ENCODE results near the gene SGMS2. TPM values are rescaled to one million over a fixed set of nuclear protein-coding genes. Genes with fewer than 3 reads are reported as not detected.

The SGMS2 gene
- total and polyA plus RNA-seq, 11 donors = 2.6 to 117 (median 29.8) TPM

GRCh38 chr4:107930821-107931774, 106.4 kb downstream of the SGMS2 start, which contains the start of gene CYP2U1:
TSS of gene CYP2U1 (plus strand) at chr4:107931549. CDS start at chr4:107931644, 95 bp downstream.
- H3K36me3 ChIP-seq = peaks cover 0 to 3% (median 0%) of the 10 kb centered on the region in 9 donors
- H3K27me3 ChIP-seq = no peaks in the 10 kb centered on the region
- TF ChIP-seq, protein P1, sequence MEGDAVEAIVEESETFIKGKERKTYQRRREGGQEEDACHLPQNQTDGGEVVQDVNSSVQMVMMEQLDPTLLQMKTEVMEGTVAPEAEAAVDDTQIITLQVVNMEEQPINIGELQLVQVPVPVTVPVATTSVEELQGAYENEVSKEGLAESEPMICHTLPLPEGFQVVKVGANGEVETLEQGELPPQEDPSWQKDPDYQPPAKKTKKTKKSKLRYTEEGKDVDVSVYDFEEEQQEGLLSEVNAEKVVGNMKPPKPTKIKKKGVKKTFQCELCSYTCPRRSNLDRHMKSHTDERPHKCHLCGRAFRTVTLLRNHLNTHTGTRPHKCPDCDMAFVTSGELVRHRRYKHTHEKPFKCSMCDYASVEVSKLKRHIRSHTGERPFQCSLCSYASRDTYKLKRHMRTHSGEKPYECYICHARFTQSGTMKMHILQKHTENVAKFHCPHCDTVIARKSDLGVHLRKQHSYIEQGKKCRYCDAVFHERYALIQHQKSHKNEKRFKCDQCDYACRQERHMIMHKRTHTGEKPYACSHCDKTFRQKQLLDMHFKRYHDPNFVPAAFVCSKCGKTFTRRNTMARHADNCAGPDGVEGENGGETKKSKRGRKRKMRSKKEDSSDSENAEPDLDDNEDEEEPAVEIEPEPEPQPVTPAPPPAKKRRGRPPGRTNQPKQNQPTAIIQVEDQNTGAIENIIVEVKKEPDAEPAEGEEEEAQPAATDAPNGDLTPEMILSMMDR (IDR thresholded peaks at IDR 0.05) = peak in 8 of 12 donors; percentile 11 to 44 (median 26)
- TF ChIP-seq POLR2A (IDR thresholded peaks at IDR 0.05) = peak; percentile 54 to 79
- H3K9me3 ChIP-seq = no peaks in the 10 kb centered on the region
- ATAC-seq = peak; percentile 96 to 99 (median 98)
- WGBS, 4 donors = 1% methylated on average over 37 to 78 of the region's 78 CpGs
- intact Hi-C loops (cut with DNase I) = loop anchor here in 8 of 10 donors (1.0 to 10.0 kb wide), 6 partner anchors 54 to 66 kb away; partner anchors contain the start of gene HADH (in 7 of the 8)
- H3K27ac ChIP-seq = peak within 1 kb of the TSS; percentile 57 to 91 (median 82)
- peak; percentile 91 to 94 (median 91) for DNase-seq
- peaks cover 0 to 34% (median 11%) of the 10 kb centered on the region in 12 donors for H3K4me1 ChIP-seq
- peak within 1 kb of the TSS; percentile 56 to 95 (median 79) for H3K4me3 ChIP-seq

DNA sequence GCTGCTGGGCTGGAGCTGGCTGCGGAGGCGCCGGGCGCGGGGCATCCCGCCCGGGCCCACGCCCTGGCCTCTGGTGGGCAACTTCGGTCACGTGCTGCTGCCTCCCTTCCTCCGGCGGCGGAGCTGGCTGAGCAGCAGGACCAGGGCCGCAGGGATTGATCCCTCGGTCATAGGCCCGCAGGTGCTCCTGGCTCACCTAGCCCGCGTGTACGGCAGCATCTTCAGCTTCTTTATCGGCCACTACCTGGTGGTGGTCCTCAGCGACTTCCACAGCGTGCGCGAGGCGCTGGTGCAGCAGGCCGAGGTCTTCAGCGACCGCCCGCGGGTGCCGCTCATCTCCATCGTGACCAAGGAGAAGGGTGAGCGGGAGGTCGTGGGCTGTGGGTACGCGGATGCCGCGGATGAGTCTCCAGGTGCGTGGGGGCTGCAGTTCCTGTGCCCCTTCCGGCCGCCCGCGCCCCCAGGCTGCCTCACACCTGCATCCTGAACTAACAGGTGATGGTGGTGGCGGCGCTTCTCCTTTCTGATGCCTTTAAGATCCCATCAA, 107.1 kb downstream of the SGMS2 start:
- H3K27me3 ChIP-seq = no peaks in the 10 kb centered on the region
- peak overlapping the region; percentile 56 to 95 (median 79) for H3K4me3 ChIP-seq
- intact Hi-C loops (cut with DNase I) = loop anchor here in 8 of 10 donors (1.0 to 10.0 kb wide), 6 partner anchors 53 to 65 kb away; partner anchors contain the start of gene HADH (in 7 of the 8)
- H3K9me3 ChIP-seq = no peaks in the 10 kb centered on the region
- H3K36me3 ChIP-seq = peaks cover 0 to 6% (median 0%) of the 10 kb centered on the region in 9 donors
- DNase-seq (peak in 3 of 5 donors; percentile 13 to 37 (median 29)), ATAC-seq (peak in 2 of 4 donors; percentile 9 to 16)
- peaks cover 0 to 34% (median 11%) of the 10 kb centered on the region in 12 donors for H3K4me1 ChIP-seq
- peak overlapping the region; percentile 57 to 91 (median 82) for H3K27ac ChIP-seq
- TF ChIP-seq, protein P1 (IDR thresholded peaks at IDR 0.05) = peak in 3 of 12 donors; percentile 0 to 4 (median 2)
- no peak for TF ChIP-seq POLR2A (IDR thresholded peaks at IDR 0.05)
- WGBS, 4 donors = 3 to 13% (median 5%) methylated on average over 12 to 45 of the region's 45 CpGs

GRCh38 chr4:107935246-107935645, 110.5 kb downstream of the SGMS2 start:
- H3K36me3 ChIP-seq = peaks cover 0 to 15% (median 0%) of the 10 kb centered on the region in 9 donors
- intact Hi-C loops (cut with DNase I) = loop anchor here in 1 of 10 donors (10.0 kb wide), 1 partner anchor 50 kb away; the partner anchor contains the start of gene HADH
- H3K4me3 ChIP-seq = no peak overlapping the region
- H3K27me3 ChIP-seq = no peaks in the 10 kb centered on the region
- no peak for ATAC-seq
- H3K27ac ChIP-seq = no peak overlapping the region
- H3K4me1 ChIP-seq = peaks cover 0 to 34% (median 11%) of the 10 kb centered on the region in 12 donors
- TF ChIP-seq, protein P1 (IDR thresholded peaks at IDR 0.05) = no peak
- no peak for TF ChIP-seq POLR2A (IDR thresholded peaks at IDR 0.05)
- no peaks in the 10 kb centered on the region for H3K9me3 ChIP-seq
- no peak for DNase-seq
